Neural progenitor cell (in vitro differentiated cells): Measurements from ENCODE around the gene PPM1H. TPM values are rescaled to one million over a fixed set of nuclear protein-coding genes. Genes with fewer than 3 reads are reported as not detected.
"Not testable (repeated sequence)": the region's sequence is repeated elsewhere in the genome, so short reads cannot be mapped to it uniquely, and the experiment has no call there.

ENCODE experiments used
- DNase-seq: peaks from one replicate; pipeline ENCODE4 v3.0.0-alpha.2; 2016; ENCODE audit warnings: low spot score
- H2AFZ ChIP-seq: fragments of 200-600 bp; sonication (generic); replicated peaks from 2 replicates; pipeline ENCODE4 v1.6.1; 2016; ENCODE audit warnings: antibody characterized with exemption
- H3F3A ChIP-seq: fragments of 200-600 bp; sonication (generic); 2 replicates; pipeline ENCODE4 v1.6.1; 2016; ENCODE audit warnings: antibody characterized with exemption, low read depth
- H3K27ac ChIP-seq: fragments of 200-600 bp; sonication (generic); 2 replicates; pipeline ENCODE4 v1.5.1; 2016; ENCODE audit warnings: mild to moderate bottlenecking
- H3K27me3 ChIP-seq: fragments of 200-600 bp; sonication (generic); 2 replicates; pipeline ENCODE4 v1.6.1; 2016; ENCODE audit warnings: mild to moderate bottlenecking, moderate library complexity
- H3K36me3 ChIP-seq: fragments of 200-600 bp; sonication (generic); 2 replicates; pipeline ENCODE4 v1.5.1; 2016
- H3K4me1 ChIP-seq: fragments of 200-600 bp; sonication (generic); 2 replicates; pipeline ENCODE4 v1.6.1; 2016; ENCODE audit warnings: mixed run types
- H3K4me2 ChIP-seq: fragments of 200-600 bp; sonication (generic); 2 replicates; pipeline ENCODE4 v1.6.1; 2016
- H3K4me3 ChIP-seq: fragments of 200-600 bp; sonication (generic); 2 replicates; pipeline ENCODE4 v1.5.1; 2016
- H3K79me2 ChIP-seq: fragments of 200-600 bp; sonication (generic); 2 replicates; pipeline ENCODE4 v1.6.1; 2016; ENCODE audit warnings: low read depth
- H3K9ac ChIP-seq: fragments of 200-600 bp; sonication (generic); 2 replicates; pipeline ENCODE4 v1.6.1; 2016
- H3K9me3 ChIP-seq: fragments of 200-600 bp; sonication (generic); 2 replicates; pipeline ENCODE4 v1.5.1; 2016; ENCODE audit warnings: low read depth
- H4K20me1 ChIP-seq: fragments of 200-600 bp; sonication (generic); 2 replicates; pipeline ENCODE4 v1.6.1; 2016; ENCODE audit warnings: low read depth
- H3K27ac Mint-ChIP-seq: 3 replicates; pipeline ENCODE4 v1.8.0; 2021; ENCODE audit warnings: mixed read lengths
- H3K27me3 Mint-ChIP-seq: 2 replicates; pipeline ENCODE4 v1.8.0; 2022; ENCODE audit warnings: low read depth, mild to moderate bottlenecking, inconsistent platforms, moderate library complexity, mixed read lengths; ENCODE audit not compliant: insufficient read depth
- H3K36me3 Mint-ChIP-seq: 3 replicates; pipeline ENCODE4 v1.8.0; 2021; ENCODE audit warnings: mixed read lengths
- H3K4me1 Mint-ChIP-seq: 3 replicates; pipeline ENCODE4 v1.8.0; 2021; ENCODE audit warnings: mixed read lengths
- H3K4me3 Mint-ChIP-seq: 3 replicates; pipeline ENCODE4 v1.8.0; 2021; ENCODE audit warnings: mild to moderate bottlenecking, moderate library complexity, mixed read lengths
- H3K9me3 Mint-ChIP-seq: 3 replicates; pipeline ENCODE4 v1.8.0; 2020; ENCODE audit warnings: mixed read lengths
- CTCF ChIP-seq: fragments of 200-600 bp; sonication (generic); IDR thresholded peaks from 2 replicates; pipeline ENCODE4 v1.5.1; 2017; ENCODE audit warnings: antibody characterized with exemption, mild to moderate bottlenecking
- EZH2 ChIP-seq: fragments of 200-600 bp; sonication (generic); IDR thresholded peaks from 2 replicates; pipeline ENCODE4 v1.6.1; 2017; ENCODE audit warnings: antibody characterized with exemption, mild to moderate bottlenecking, moderate library complexity
- EZH2phosphoT487 ChIP-seq: fragments of 200-600 bp; sonication (generic); IDR thresholded peaks from 2 replicates; pipeline ENCODE4 v1.6.1; 2017; ENCODE audit warnings: antibody characterized with exemption
- total RNA-seq: library from RNA; depleted of rRNA; stranded (reverse); fragments of >200 nt; gene quantifications from 2 replicates; pipeline ENCODE4 v1.2.3, GENCODE V29; 2015; ENCODE audit warnings: low replicate concordance

The PPM1H gene
- total RNA-seq, 1 donor from 2014 or later: 4.6 TPM

- no peak for DNase-seq
- peaks cover 13% of the 10 kb centered on the region for H3K36me3 Mint-ChIP-seq
- no peak overlapping the region for H3K27ac Mint-ChIP-seq
- TF ChIP-seq CTCF: no peak
- no peak for TF ChIP-seq EZH2
- TF ChIP-seq EZH2phosphoT487: no peak
- Histone ChIP-seq H3K4me3 (no peak overlapping the region), H3K27ac (no peak overlapping the region), H2AFZ (no peak overlapping the region), H3K9me3 (no peaks in the 10 kb centered on the region), H3K27me3 (no peaks in the 10 kb centered on the region), H3K9ac (no peak overlapping the region), H3F3A (no peaks in the 10 kb centered on the region), H4K20me1 (no peaks in the 10 kb centered on the region), H3K36me3 (no peaks in the 10 kb centered on the region), H3K79me2 (no peaks in the 10 kb centered on the region), H3K4me2 (no peak overlapping the region), H3K4me1 (peaks cover 20% of the 10 kb centered on the region)
- no peaks in the 10 kb centered on the region for H3K9me3 Mint-ChIP-seq
- H3K4me3 Mint-ChIP-seq: no peak overlapping the region
- H3K4me1 Mint-ChIP-seq: peaks cover 65% of the 10 kb centered on the region
- H3K27me3 Mint-ChIP-seq: peaks cover 5% of the 10 kb centered on the region
Measured at GRCh38 chr12:62732861-62733427, 202.0 kb downstream of the PPM1H start.

GRCh38 chr12:62731055-62731820 lies 203.7 kb downstream of the PPM1H start:
- Histone ChIP-seq H4K20me1 (no peaks in the 10 kb centered on the region), H3K36me3 (no peaks in the 10 kb centered on the region), H3F3A (no peaks in the 10 kb centered on the region), H3K9me3 (no peaks in the 10 kb centered on the region), H3K27me3 (no peaks in the 10 kb centered on the region), H3K4me3 (no peak overlapping the region), H3K4me2 (no peak overlapping the region), H3K79me2 (no peaks in the 10 kb centered on the region), H3K9ac (no peak overlapping the region), H2AFZ (no peak overlapping the region), H3K4me1 (peaks cover 20% of the 10 kb centered on the region), H3K27ac (no peak overlapping the region)
- no peak overlapping the region for H3K27ac Mint-ChIP-seq
- peaks cover 13% of the 10 kb centered on the region for H3K36me3 Mint-ChIP-seq
- no peak for TF ChIP-seq EZH2
- no peak for TF ChIP-seq EZH2phosphoT487
- no peak for TF ChIP-seq CTCF
- H3K4me1 Mint-ChIP-seq: peaks cover 52% of the 10 kb centered on the region
- H3K4me3 Mint-ChIP-seq: no peak overlapping the region
- no peak for DNase-seq
- peaks cover 6% of the 10 kb centered on the region for H3K27me3 Mint-ChIP-seq
- no peaks in the 10 kb centered on the region for H3K9me3 Mint-ChIP-seq

- TF ChIP-seq EZH2phosphoT487 (no peak), CTCF (no peak), EZH2 (no peak)
- no peak overlapping the region for H3K27ac Mint-ChIP-seq
- H3K4me3 ChIP-seq: no peak overlapping the region
- H3K27ac ChIP-seq: no peak overlapping the region
- H3K9me3 ChIP-seq: no peaks in the 10 kb centered on the region
- no peak overlapping the region for H3K4me3 Mint-ChIP-seq
- peaks cover 10% of the 10 kb centered on the region for H3K36me3 Mint-ChIP-seq
- H3K79me2 ChIP-seq: no peaks in the 10 kb centered on the region
- peaks cover 51% of the 10 kb centered on the region for H3K4me1 Mint-ChIP-seq
- H3K27me3 ChIP-seq: no peaks in the 10 kb centered on the region
- H4K20me1 ChIP-seq: no peaks in the 10 kb centered on the region
- H3K4me2 ChIP-seq: no peak overlapping the region
- H3K36me3 ChIP-seq: no peaks in the 10 kb centered on the region
- no peaks in the 10 kb centered on the region for H3K9me3 Mint-ChIP-seq
- H2AFZ ChIP-seq: no peak overlapping the region
- no peaks in the 10 kb centered on the region for H3F3A ChIP-seq
- no peak overlapping the region for H3K9ac ChIP-seq
- DNase-seq: no peak
- peaks cover 2% of the 10 kb centered on the region for H3K27me3 Mint-ChIP-seq
- H3K4me1 ChIP-seq: peaks cover 20% of the 10 kb centered on the region
Measured at GRCh38 chr12:62730649-62731048, 204.3 kb downstream of the PPM1H start.

- not testable (repeated sequence) for H3K27ac ChIP-seq, H4K20me1 ChIP-seq, H2AFZ ChIP-seq, H3K79me2 ChIP-seq, H3K4me3 ChIP-seq, H3K9me3 Mint-ChIP-seq, H3K27me3 Mint-ChIP-seq, H3K36me3 Mint-ChIP-seq, H3K9ac ChIP-seq, H3K9me3 ChIP-seq, H3K36me3 ChIP-seq, H3F3A ChIP-seq, H3K27me3 ChIP-seq, H3K4me3 Mint-ChIP-seq, DNase-seq, H3K4me2 ChIP-seq
- peak overlapping the region; percentile 48 for H3K27ac Mint-ChIP-seq
- H3K4me1 ChIP-seq: peaks cover 25% of the 10 kb centered on the region
- H3K4me1 Mint-ChIP-seq: peaks cover 56% of the 10 kb centered on the region
Measured at GRCh38 chr12:62729579-62730544, 205.1 kb downstream of the PPM1H start.
